BLaER1 treated with 17β-estradiol and CSF1 and Interleukin-3, amounts not matched to agents 10 nM and 100 nM (cell line): Measurements from ENCODE around the gene ZNRF3.

Experiments
- H3K27ac ChIP-seq, 11 experiments: shearing (Covaris generic); formaldehyde crosslinking; 2 replicates each; pipeline ENCODE4 v1.8.1; 2022
- H3K27me3 ChIP-seq, 11 experiments: shearing (Covaris generic); formaldehyde crosslinking; 2 replicates each; pipeline ENCODE4 v1.8.1; 2022
- H3K36me3 ChIP-seq, 11 experiments: shearing (Covaris generic); formaldehyde crosslinking; 2 replicates each; pipeline ENCODE4 v1.8.1; 2022
- H3K4me1 ChIP-seq, 10 experiments: shearing (Covaris generic); formaldehyde crosslinking; 2 replicates each; pipeline ENCODE4 v1.8.1; 2022
- H3K4me2 ChIP-seq, 11 experiments: shearing (Covaris generic); formaldehyde crosslinking; 2 replicates each; pipeline ENCODE4 v1.8.1; 2022
- H3K4me3 ChIP-seq, 10 experiments: shearing (Covaris generic); formaldehyde crosslinking; 2 replicates each; pipeline ENCODE4 v1.8.1; 2022
- H3K9ac ChIP-seq, 11 experiments: shearing (Covaris generic); formaldehyde crosslinking; 2 replicates each; pipeline ENCODE4 v1.8.1; 2022
- H3K9me3 ChIP-seq, 11 experiments: shearing (Covaris generic); formaldehyde crosslinking; replicated peaks in 1 of 11; 2 replicates each; pipeline ENCODE4 v1.8.1; 2022
- H4K20me1 ChIP-seq, 11 experiments: shearing (Covaris generic); formaldehyde crosslinking; 2 replicates each; pipeline ENCODE4 v1.8.1; 2022
- Cebpa-rat ChIP-seq, 11 experiments: shearing (Covaris generic); IDR thresholded peaks; 2 replicates each; pipeline ENCODE4 v1.8.1; 2022

The ZNRF3 gene

GRCh38 chr22:29053048-29053702, 169.8 kb downstream of the ZNRF3 start:
- H4K20me1 ChIP-seq = peaks cover 0 to 36% (median 6%) of the 10 kb centered on the region in 11 experiments; a peak in 13 of 22 replicates
- no peak for TF ChIP-seq Cebpa-rat (IDR thresholded peaks at IDR 0.05)
- peaks cover 0 to 19% (median 12%) of the 10 kb centered on the region in 10 experiments; a peak in 15 of 20 replicates for H3K4me1 ChIP-seq
- H3K9me3 ChIP-seq = no peaks in the 10 kb centered on the region
- H3K27me3 ChIP-seq = 0 out of 22 replicates have a peak, but pooled peaks cover 0 to 5% (median 0%) of the 10 kb centered on the region in 11 experiments
- no peak overlapping the region for H3K9ac ChIP-seq
- H3K36me3 ChIP-seq = peaks cover 21 to 34% (median 31%) of the 10 kb centered on the region in 11 experiments
- no peak overlapping the region for H3K4me2 ChIP-seq
- no peak overlapping the region for H3K27ac ChIP-seq
- H3K4me3 ChIP-seq = no peak overlapping the region

- Histone ChIP-seq H3K27ac (no peak overlapping the region), H3K36me3 (peaks cover 13 to 22% (median 19%) of the 10 kb centered on the region in 11 experiments; a peak in 20 of 22 replicates), H4K20me1 (peaks cover 0 to 32% (median 6%) of the 10 kb centered on the region in 11 experiments; a peak in 13 of 22 replicates), H3K9me3 (no peaks in the 10 kb centered on the region), H3K4me2 (no peak overlapping the region), H3K4me1 (peaks cover 0 to 19% (median 12%) of the 10 kb centered on the region in 10 experiments; a peak in 15 of 20 replicates), H3K27me3 (0 out of 22 replicates have a peak, but pooled peaks cover 0 to 5% (median 0%) of the 10 kb centered on the region in 11 experiments), H3K9ac (no peak overlapping the region), H3K4me3 (no peak overlapping the region)
- TF ChIP-seq Cebpa-rat (IDR thresholded peaks at IDR 0.05) = no peak
Observed at GRCh38 chr22:29054251-29054767, 170.9 kb downstream of the ZNRF3 start.

GRCh38 chr22:29055192-29055830, 171.9 kb downstream of the ZNRF3 start:
- Histone ChIP-seq H3K4me1 (peaks cover under 1 to 19% (median 12%) of the 10 kb centered on the region in 10 experiments; a peak in 15 of 20 replicates), H3K4me2 (peak overlapping the region; percentile 1 to 75 (median 54); a peak in 18 of 22 replicates), H4K20me1 (peaks cover 0 to 22% (median 6%) of the 10 kb centered on the region in 11 experiments; a peak in 13 of 22 replicates), H3K9ac (no peak overlapping the region), H3K27me3 (0 out of 22 replicates have a peak, but pooled peaks cover 0 to 5% (median 0%) of the 10 kb centered on the region in 11 experiments), H3K4me3 (no peak overlapping the region), H3K27ac (no peak overlapping the region), H3K36me3 (peaks cover 3 to 12% (median 9%) of the 10 kb centered on the region in 11 experiments; a peak in 17 of 22 replicates), H3K9me3 (no peaks in the 10 kb centered on the region)
- no peak for TF ChIP-seq Cebpa-rat (IDR thresholded peaks at IDR 0.05)

- Histone ChIP-seq H3K27ac (no peak overlapping the region), H3K27me3 (0 out of 22 replicates have a peak, but pooled peaks cover 0 to 5% (median 0%) of the 10 kb centered on the region in 11 experiments), H3K4me3 (no peak overlapping the region), H3K4me2 (no peak overlapping the region), H3K9ac (no peak overlapping the region), H3K4me1 (peaks cover 6 to 26% (median 17%) of the 10 kb centered on the region in 10 experiments; a peak in 15 of 20 replicates), H4K20me1 (peaks cover 0 to 18% (median 6%) of the 10 kb centered on the region in 11 experiments; a peak in 13 of 22 replicates), H3K36me3 (peaks cover 0 to 4% (median 0%) of the 10 kb centered on the region in 11 experiments; a peak in 2 of 22 replicates), H3K9me3 (no peaks in the 10 kb centered on the region)
- no peak for TF ChIP-seq Cebpa-rat (IDR thresholded peaks at IDR 0.05)
Observed at GRCh38 chr22:29056472-29056871, 173.1 kb downstream of the ZNRF3 start.

GRCh38 chr22:29060251-29060869, 177.0 kb downstream of the ZNRF3 start:
- Histone ChIP-seq H4K20me1 (peaks cover 0 to under 1% (median 0%) of the 10 kb centered on the region in 11 experiments; a peak in 2 of 22 replicates), H3K9me3 (no peaks in the 10 kb centered on the region), H3K9ac (no peak overlapping the region), H3K27ac (no peak overlapping the region), H3K4me1 (peaks cover 4 to 21% (median 13%) of the 10 kb centered on the region in 10 experiments; a peak in 15 of 20 replicates), H3K4me3 (no peak overlapping the region), H3K4me2 (peak overlapping the region in 3 of 11 experiments; percentile 3 to 37 (median 31); a peak in 3 of 22 replicates), H3K27me3 (peaks cover 0 to 13% (median 7%) of the 10 kb centered on the region in 11 experiments; a peak in 8 of 22 replicates), H3K36me3 (no peaks in the 10 kb centered on the region)
- no peak for TF ChIP-seq Cebpa-rat (IDR thresholded peaks at IDR 0.05)

- TF ChIP-seq Cebpa-rat (IDR thresholded peaks at IDR 0.05) = no peak
- H3K4me3 ChIP-seq = no peak overlapping the region
- H3K4me1 ChIP-seq = peaks cover 5 to 21% (median 14%) of the 10 kb centered on the region in 10 experiments
- H3K36me3 ChIP-seq = no peaks in the 10 kb centered on the region
- H3K9ac ChIP-seq = no peak overlapping the region
- no peaks in the 10 kb centered on the region; a peak in 1 of 22 replicates for H4K20me1 ChIP-seq
- H3K9me3 ChIP-seq = no peaks in the 10 kb centered on the region
- H3K27ac ChIP-seq = no peak overlapping the region
- peaks cover 0 to 13% (median 7%) of the 10 kb centered on the region in 11 experiments; a peak in 8 of 22 replicates for H3K27me3 ChIP-seq
- peak overlapping the region in 7 of 11 experiments; percentile 3 to 33 (median 18); a peak in 5 of 22 replicates for H3K4me2 ChIP-seq
Observed at GRCh38 chr22:29060931-29061330, 177.6 kb downstream of the ZNRF3 start.

GRCh38 chr22:29061773-29062172, 178.4 kb downstream of the ZNRF3 start, which contains the start of gene C22orf31:
C22orf31 (minus strand) TSS chr22:29061831; CDS start chr22:29061792, 39 bp downstream.
- Histone ChIP-seq H3K9me3 (no peaks in the 10 kb centered on the region), H3K4me1 (peaks cover 11 to 25% (median 18%) of the 10 kb centered on the region in 10 experiments), H3K27me3 (peaks cover 0 to 13% (median 7%) of the 10 kb centered on the region in 11 experiments; a peak in 8 of 22 replicates)

GRCh38 chr22:29062286-29062821, 179.0 kb downstream of the ZNRF3 start:
- H3K4me2 ChIP-seq = no peak overlapping the region; a peak in 1 of 22 replicates
- H3K9ac ChIP-seq = no peak overlapping the region
- H3K36me3 ChIP-seq = no peaks in the 10 kb centered on the region
- H3K4me3 ChIP-seq = no peak overlapping the region
- no peak for TF ChIP-seq Cebpa-rat (IDR thresholded peaks at IDR 0.05)
- no peak overlapping the region for H3K27ac ChIP-seq
- peaks cover 0 to 13% (median 7%) of the 10 kb centered on the region in 11 experiments; a peak in 8 of 22 replicates for H3K27me3 ChIP-seq
- H4K20me1 ChIP-seq = no peaks in the 10 kb centered on the region; a peak in 1 of 22 replicates
- H3K9me3 ChIP-seq = no peaks in the 10 kb centered on the region
- peaks cover 11 to 25% (median 18%) of the 10 kb centered on the region in 10 experiments for H3K4me1 ChIP-seq

More at GRCh38 chr22:29061773-29062172, 178.4 kb downstream of the ZNRF3 start, which contains the start of gene C22orf31:
- Histone ChIP-seq H3K27ac (no peak within 1 kb of the TSS), H3K4me2 (peak within 1 kb of the TSS in 7 of 11 experiments; percentile 3 to 33 (median 18); a peak in 6 of 22 replicates), H3K36me3 (no peaks in the 10 kb centered on the region), H3K4me3 (no peak within 1 kb of the TSS), H4K20me1 (no peaks in the 10 kb centered on the region; a peak in 1 of 22 replicates), H3K9ac (no peak within 1 kb of the TSS)
- TF ChIP-seq Cebpa-rat (IDR thresholded peaks at IDR 0.05) = no peak
